A549 (cell line): ENCODE results near the gene CCDC7. TPM values are rescaled to one million over a fixed set of nuclear protein-coding genes. Genes with fewer than 3 reads are reported as not detected.

Experiments
- ATAC-seq, 2 experiments: fragments of 200-7000 bp in 1 of 2; fragments of >200 bp in 1 of 2; cut with Nextera tagmentation in 1 of 2; cut with Tn5 transposase in 1 of 2; 3 replicates each; pipeline versions ENCODE4 v1.8.0 to v1.9.1; 2018 to 2020; ENCODE audit warnings: mild to moderate bottlenecking in 1 of 2, moderate library complexity in 1 of 2
- CTCF ChIA-PET: fragments of 300-600 bp; sonication (Branson Sonifier 250); formaldehyde crosslinking; extraction: SDS; loops from one replicate; lab custom pipeline; 2021; ENCODE audit warnings: antibody characterized with exemption, inconsistent platforms; lab: Yijun Ruan, JAX
- POLR2A ChIA-PET: fragments of 350-600 bp; formaldehyde crosslinking; extraction: SDS; loops from one replicate; lab custom pipeline; 2021; ENCODE audit warnings: antibody characterized with exemption, inconsistent platforms; lab: Yijun Ruan, JAX
- DNase-seq, 2 experiments: peaks; one replicate each; pipeline versions ENCODE4 v3.0.0 to v3.0.0-alpha.2; 2011 to 2016; ENCODE audit warnings: low read depth in 1 of 2, low spot score in 1 of 2
- FAIRE-seq: peaks from 2 replicates; lab custom pipeline; 2011; peaks lifted over from hg19 to GRCh38; lab: Jason Lieb, UNC
- H3K27ac ChIP-seq, 2 experiments: fragments of >200 bp; sonication (Bioruptor Twin); formaldehyde crosslinking; 3 replicates each; pipeline ENCODE4 v1.5.1; 2016 to 2017
- H3K4me1 ChIP-seq: fragments of >200 bp; sonication (Bioruptor Twin); formaldehyde crosslinking; 3 replicates; pipeline ENCODE4 v1.6.1; 2016
- H3K4me2 ChIP-seq: fragments of >200 bp; sonication (Bioruptor Twin); formaldehyde crosslinking; 3 replicates; pipeline ENCODE4 v1.6.1; 2016
- H3K4me3 ChIP-seq: fragments of >200 bp; sonication (Bioruptor Twin); formaldehyde crosslinking; 3 replicates; pipeline ENCODE4 v1.5.1; 2016
- H3K9me3 ChIP-seq: fragments of >200 bp; sonication (Bioruptor Twin); formaldehyde crosslinking; 3 replicates; pipeline ENCODE4 v1.6.1; 2016
- CHD2 ChIP-seq: fragments of 150-350 bp; IDR thresholded peaks from 2 replicates; pipeline ENCODE4 v1.6.1; 2014; ENCODE audit warnings: low read length; ENCODE audit not compliant: partially characterized antibody
- CHD4 ChIP-seq: fragments of 200-600 bp; sonication (generic); IDR thresholded peaks from 2 replicates; pipeline ENCODE4 v1.6.1; 2016; ENCODE audit warnings: antibody characterized with exemption, mild to moderate bottlenecking, borderline replicate concordance
- EHMT2 ChIP-seq: fragments of 200-600 bp; sonication (generic); IDR thresholded peaks from 2 replicates; pipeline ENCODE4 v1.6.1; 2016; ENCODE audit warnings: antibody characterized with exemption, low read depth, mild to moderate bottlenecking, moderate library complexity
- EP300 ChIP-seq, 2 experiments: fragments of >200 bp; sonication (Bioruptor Twin); formaldehyde crosslinking; IDR thresholded peaks; 2 replicates in 1 of 2; 3 replicates in 1 of 2; pipeline ENCODE4 v1.6.1; 2016 to 2017
- FOSB ChIP-seq: fragments of 250-450 bp; sonication (Bioruptor Pico); IDR thresholded peaks from 2 replicates; pipeline ENCODE4 v1.5.0; 2020; ENCODE audit warnings: mild to moderate bottlenecking, moderate library complexity
- FOXS1 ChIP-seq: fragments of 250-450 bp; sonication (Bioruptor Pico); IDR thresholded peaks from 2 replicates; pipeline ENCODE4 v1.5.0; 2020; ENCODE audit warnings: mild to moderate bottlenecking, moderate library complexity
- GATA3 ChIP-seq: IDR thresholded peaks from 2 replicates; pipeline ENCODE4 v1.6.1; 2012; ENCODE audit warnings: borderline replicate concordance
- HDAC2 ChIP-seq: fragments of 200-600 bp; sonication (generic); IDR thresholded peaks from 2 replicates; pipeline ENCODE4 v1.6.1; 2016
- HEYL ChIP-seq: fragments of 250-450 bp; sonication (Bioruptor Pico); IDR thresholded peaks from 2 replicates; pipeline ENCODE4 v1.8.0; 2021; ENCODE audit warnings: mild to moderate bottlenecking, moderate library complexity
- JUNB ChIP-seq: fragments of >200 bp; sonication (Bioruptor Twin); formaldehyde crosslinking; IDR thresholded peaks from 2 replicates; pipeline ENCODE4 v1.6.1; 2016
- KDM1A ChIP-seq: fragments of 200-600 bp; sonication (generic); IDR thresholded peaks from 2 replicates; pipeline ENCODE4 v1.6.1; 2016; ENCODE audit warnings: low read depth, mild to moderate bottlenecking
- KDM5A ChIP-seq: fragments of 200-600 bp; sonication (generic); IDR thresholded peaks from 2 replicates; pipeline ENCODE4 v1.6.1; 2016; ENCODE audit warnings: antibody characterized with exemption, mild to moderate bottlenecking
- MAFK ChIP-seq: fragments of 450-650 bp; IDR thresholded peaks from 2 replicates; pipeline ENCODE4 v1.6.1; 2014; ENCODE audit not compliant: partially characterized antibody
- MAX ChIP-seq: IDR thresholded peaks from 2 replicates; pipeline ENCODE4 v1.6.1; 2012
- NPAS2 ChIP-seq: fragments of 250-450 bp; sonication (Bioruptor Pico); IDR thresholded peaks from 2 replicates; pipeline ENCODE4 v1.8.0; 2022; ENCODE audit warnings: mild to moderate bottlenecking, moderate library complexity, borderline replicate concordance
- PHF8 ChIP-seq: fragments of 200-600 bp; sonication (generic); IDR thresholded peaks from 2 replicates; pipeline ENCODE4 v1.6.1; 2016; ENCODE audit warnings: low read depth, mild to moderate bottlenecking, antibody characterized with exemption, moderate library complexity, borderline replicate concordance
- RARB ChIP-seq: fragments of 250-450 bp; sonication (Bioruptor Pico); IDR thresholded peaks from 2 replicates; pipeline ENCODE4 v1.8.0; 2021; ENCODE audit warnings: mild to moderate bottlenecking, moderate library complexity
- TP53 ChIP-seq: fragments of 250-450 bp; sonication (Bioruptor Pico); IDR thresholded peaks from 2 replicates; pipeline ENCODE4 v1.5.0; 2021; ENCODE audit warnings: mild to moderate bottlenecking, moderate library complexity
- ZC3H11A ChIP-seq: fragments of 450-650 bp; IDR thresholded peaks from 2 replicates; pipeline ENCODE4 v1.6.1; 2014; ENCODE audit warnings: antibody characterized with exemption, mild to moderate bottlenecking
- ZSCAN20 ChIP-seq: fragments of 250-450 bp; sonication (Bioruptor Pico); IDR thresholded peaks from 2 replicates; pipeline ENCODE4 v1.8.0; 2022; ENCODE audit warnings: mild to moderate bottlenecking, moderate library complexity
- WGBS: methylation state at CpG from one replicate; pipeline ENCODE4 v1.1.6; 2017; ENCODE audit errors: missing lambda C conversion rate; 5-methylcytosine and 5-hydroxymethylcytosine counted together
- polyA plus RNA-seq, 4 experiments: library from polyadenylated mRNA; depleted of rRNA in 3 of 4; stranded (reverse); fragments of >200 nt; fragmentation: RNase III in 1 of 4; extraction: RNeasy Plus Mini Kit Qiagen cat#74134 plus additional on column Dnase treatment in 1 of 4; gene quantifications; 2 replicates in 3 of 4; 3 replicates in 1 of 4; pipeline ENCODE4 v1.2.3, GENCODE V29; 2011 to 2017
- TF ChIP-seq, protein P1 (sequence below): IDR thresholded peaks from 2 replicates; pipeline ENCODE4 v1.6.1; 2012

CCDC7 gene
- polyA plus RNA-seq, 2 of the 4 experiments (the other 2 are of a cell fraction) = 1.2 to 2.9 TPM

DNA sequence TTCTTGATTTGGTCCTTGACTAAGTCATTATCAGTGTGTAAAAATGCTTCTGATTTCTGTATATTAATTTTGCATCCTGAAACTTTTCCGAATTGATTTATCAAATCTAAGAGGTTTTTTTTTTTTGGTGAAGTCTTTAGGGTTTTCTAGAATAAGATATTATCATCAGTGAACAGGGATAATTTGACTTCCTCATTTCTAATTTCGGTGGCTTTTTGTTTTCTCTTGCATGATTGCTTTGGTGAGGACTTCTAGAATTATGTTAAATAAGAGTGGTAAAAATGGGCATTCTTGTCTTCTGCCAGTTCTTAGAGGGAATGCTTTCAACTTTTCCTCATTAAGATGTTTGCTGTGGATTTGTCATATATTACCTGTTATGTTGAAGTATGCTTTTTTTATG lies 170.5 kb downstream of the CCDC7 start:
- TF ChIP-seq FOSB (CRISPR knock-in tag) = no peak
- TF ChIP-seq, protein P1, sequence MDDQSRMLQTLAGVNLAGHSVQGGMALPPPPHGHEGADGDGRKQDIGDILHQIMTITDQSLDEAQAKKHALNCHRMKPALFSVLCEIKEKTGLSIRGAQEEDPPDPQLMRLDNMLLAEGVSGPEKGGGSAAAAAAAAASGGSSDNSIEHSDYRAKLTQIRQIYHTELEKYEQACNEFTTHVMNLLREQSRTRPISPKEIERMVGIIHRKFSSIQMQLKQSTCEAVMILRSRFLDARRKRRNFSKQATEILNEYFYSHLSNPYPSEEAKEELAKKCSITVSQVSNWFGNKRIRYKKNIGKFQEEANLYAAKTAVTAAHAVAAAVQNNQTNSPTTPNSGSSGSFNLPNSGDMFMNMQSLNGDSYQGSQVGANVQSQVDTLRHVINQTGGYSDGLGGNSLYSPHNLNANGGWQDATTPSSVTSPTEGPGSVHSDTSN = no peak
- no peak for TF ChIP-seq JUNB
- no peak for DNase-seq
- no peak for FAIRE-seq
- CTCF ChIA-PET = no interaction called here
- no peaks in the 10 kb centered on the region for H3K9me3 ChIP-seq
- no peaks in the 10 kb centered on the region for H3K4me1 ChIP-seq
- H3K27ac ChIP-seq = no peak overlapping the region
- H3K4me2 ChIP-seq = no peak overlapping the region
- no peak for ATAC-seq
- WGBS = 39% methylated on average over 2 of the region's 2 CpGs
- H3K4me3 ChIP-seq = no peak overlapping the region
- POLR2A ChIA-PET = no interaction called here

GRCh38 chr10:32618482-32618881 lies 172.5 kb downstream of the CCDC7 start:
- Histone ChIP-seq H3K27ac (no peak overlapping the region), H3K4me1 (no peaks in the 10 kb centered on the region), H3K4me3 (no peak overlapping the region), H3K9me3 (no peaks in the 10 kb centered on the region), H3K4me2 (no peak overlapping the region)
- no peak for ATAC-seq
- POLR2A ChIA-PET = no interaction called here
- CTCF ChIA-PET = no interaction called here
- no peak for DNase-seq
- TF ChIP-seq HDAC2 = no peak
- FAIRE-seq = no peak

GRCh38 chr10:32621969-32622368 lies 176.0 kb downstream of the CCDC7 start:
- H3K9me3 ChIP-seq = peaks cover 8% of the 10 kb centered on the region
- WGBS = 13% methylated on average over 1 of the region's 1 CpG
- no peak overlapping the region for H3K4me3 ChIP-seq
- H3K4me1 ChIP-seq = no peaks in the 10 kb centered on the region
- POLR2A ChIA-PET = no interaction called here
- no peak for DNase-seq
- no peak for FAIRE-seq
- no peak for TF ChIP-seq NPAS2 (CRISPR knock-in tag)
- TF ChIP-seq PHF8 = no peak
- TF ChIP-seq CHD4 = no peak
- no peak for TF ChIP-seq MAX
- no peak for TF ChIP-seq MAFK
- TF ChIP-seq, protein P1 = no peak
- TF ChIP-seq ZC3H11A = no peak
- no peak for TF ChIP-seq HDAC2
- TF ChIP-seq JUNB = no peak
- no peak for TF ChIP-seq EP300 (IDR thresholded peaks at IDR 0.05)
- no peak for TF ChIP-seq RARB (CRISPR knock-in tag)
- TF ChIP-seq FOXS1 (CRISPR knock-in tag) = no peak
- TF ChIP-seq CHD2 = no peak
- no peak for TF ChIP-seq EHMT2
- H3K4me2 ChIP-seq = no peak overlapping the region
- ATAC-seq = no peak
- no peak overlapping the region for H3K27ac ChIP-seq
- CTCF ChIA-PET = no interaction called here

GRCh38 chr10:32622409-32622808 lies 176.5 kb downstream of the CCDC7 start:
- 66% methylated on average over 2 of the region's 2 CpGs for WGBS
- no peak for FAIRE-seq
- TF ChIP-seq GATA3 (no peak), TP53 (CRISPR knock-in tag) (no peak), MAFK (no peak), EHMT2 (no peak), HEYL (no peak), CHD4 (no peak), KDM1A (no peak), KDM5A (no peak), ZSCAN20 (CRISPR knock-in tag) (no peak)
- TF ChIP-seq, all 56 proteins: peak for 0
- Histone ChIP-seq H3K4me3 (no peak overlapping the region), H3K9me3 (peaks cover 8% of the 10 kb centered on the region), H3K4me2 (no peak overlapping the region), H3K4me1 (no peaks in the 10 kb centered on the region), H3K27ac (no peak overlapping the region)
- ChIA-PET POLR2A (no interaction called here), CTCF (no interaction called here)
- ATAC-seq = no peak
- DNase-seq = no peak
